GM23338 (cell line): ENCODE measurements around the gene CELF4.

Experiments used
- CREB1 ChIP-seq: fragments of 250-450 bp; sonication (Bioruptor Pico); IDR thresholded peaks from 2 replicates; pipeline ENCODE4 v1.5.0; 2020; ENCODE audit warnings: low read depth, mild to moderate bottlenecking, moderate library complexity
- EZH2 ChIP-seq: fragments of 200-600 bp; sonication (generic); IDR thresholded peaks from one replicate; pipeline ENCODE4 v1.8.0; 2017; ENCODE audit warnings: antibody characterized with exemption, mild to moderate bottlenecking, low read depth; ENCODE audit not compliant: unreplicated experiment
- EZH2phosphoT487 ChIP-seq: fragments of 200-600 bp; sonication (generic); IDR thresholded peaks from one replicate; pipeline ENCODE4 v1.8.1; 2018; ENCODE audit warnings: antibody characterized with exemption; ENCODE audit not compliant: unreplicated experiment
- JUNB ChIP-seq: IDR thresholded peaks from one replicate; pipeline ENCODE4 v1.6.1; 2016; ENCODE audit warnings: antibody characterized with exemption; ENCODE audit not compliant: unreplicated experiment
- NANOG ChIP-seq: IDR thresholded peaks from 2 replicates; pipeline ENCODE4 v1.6.1; 2016; ENCODE audit warnings: antibody characterized with exemption, borderline replicate concordance
- POLR2AphosphoS5 ChIP-seq: IDR thresholded peaks from 2 replicates; pipeline ENCODE4 v1.6.1; 2016; ENCODE audit warnings: antibody characterized with exemption, low read depth
- STAT1 ChIP-seq: IDR thresholded peaks from one replicate; pipeline ENCODE4 v1.6.1; 2016; ENCODE audit warnings: antibody characterized with exemption; ENCODE audit not compliant: unreplicated experiment
- ZNF114 ChIP-seq: fragments of 250-450 bp; sonication (Bioruptor Pico); IDR thresholded peaks from 2 replicates; pipeline ENCODE4 v1.5.0; 2020; ENCODE audit warnings: mild to moderate bottlenecking, moderate library complexity
- ZNF331 ChIP-seq: fragments of 250-450 bp; sonication (Bioruptor Pico); IDR thresholded peaks from 2 replicates; pipeline ENCODE4 v1.5.0; 2020; ENCODE audit warnings: low read depth, mild to moderate bottlenecking, moderate library complexity
- TF ChIP-seq, protein P1 (sequence below), 2 experiments: fragments of 200-600 bp in 1 of 2; sonication (generic) in 1 of 2; conservative IDR thresholded peaks; 2 replicates each; pipeline versions ENCODE4 v1.5.1 to v1.6.1; 2016 to 2017; ENCODE audit warnings: antibody characterized with exemption in 2 of 2, low read depth in 2 of 2, mild to moderate bottlenecking in 2 of 2, moderate library complexity in 1 of 2
- TF ChIP-seq, protein P2 (sequence below): IDR thresholded peaks from one replicate; pipeline ENCODE4 v1.6.1; 2018; ENCODE audit warnings: antibody characterized with exemption; ENCODE audit not compliant: unreplicated experiment
- TF ChIP-seq, protein P3 (sequence below): IDR thresholded peaks from 2 replicates; pipeline ENCODE4 v1.6.1; 2016; ENCODE audit warnings: antibody characterized with exemption
- TF ChIP-seq, protein P4 (sequence below): fragments of 250-450 bp; sonication (Bioruptor Pico); IDR thresholded peaks from 2 replicates; pipeline ENCODE4 v1.5.0; 2020; ENCODE audit warnings: mild to moderate bottlenecking, moderate library complexity

DNA sequence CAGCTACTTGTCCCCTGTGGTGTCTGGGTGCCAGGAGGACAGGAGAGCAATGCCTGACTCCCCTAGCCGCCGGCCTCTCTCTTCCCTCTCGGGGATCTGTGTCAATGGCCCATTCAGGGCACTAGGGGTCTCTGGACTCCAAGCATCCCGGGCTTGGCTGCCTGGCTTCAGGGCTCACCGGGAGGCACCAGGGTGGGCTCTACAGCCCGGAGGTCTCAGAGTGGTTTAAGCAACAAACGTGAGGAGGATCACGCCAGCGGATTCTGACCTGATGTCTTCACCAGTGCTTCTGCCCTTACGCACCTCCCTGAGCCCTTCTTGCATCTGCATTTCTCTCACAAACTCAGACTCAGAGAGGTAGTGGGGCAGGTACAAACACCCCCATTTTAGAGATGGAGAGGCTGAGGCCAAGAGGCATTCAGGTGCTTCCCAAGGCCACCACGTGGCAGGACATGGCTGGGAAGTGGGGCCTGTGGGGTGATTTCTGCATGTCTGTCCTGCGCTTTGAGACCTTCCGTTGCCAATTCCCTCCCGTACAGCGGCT, 243.0 kb downstream of the CELF4 start:
- TF ChIP-seq, protein P1, sequence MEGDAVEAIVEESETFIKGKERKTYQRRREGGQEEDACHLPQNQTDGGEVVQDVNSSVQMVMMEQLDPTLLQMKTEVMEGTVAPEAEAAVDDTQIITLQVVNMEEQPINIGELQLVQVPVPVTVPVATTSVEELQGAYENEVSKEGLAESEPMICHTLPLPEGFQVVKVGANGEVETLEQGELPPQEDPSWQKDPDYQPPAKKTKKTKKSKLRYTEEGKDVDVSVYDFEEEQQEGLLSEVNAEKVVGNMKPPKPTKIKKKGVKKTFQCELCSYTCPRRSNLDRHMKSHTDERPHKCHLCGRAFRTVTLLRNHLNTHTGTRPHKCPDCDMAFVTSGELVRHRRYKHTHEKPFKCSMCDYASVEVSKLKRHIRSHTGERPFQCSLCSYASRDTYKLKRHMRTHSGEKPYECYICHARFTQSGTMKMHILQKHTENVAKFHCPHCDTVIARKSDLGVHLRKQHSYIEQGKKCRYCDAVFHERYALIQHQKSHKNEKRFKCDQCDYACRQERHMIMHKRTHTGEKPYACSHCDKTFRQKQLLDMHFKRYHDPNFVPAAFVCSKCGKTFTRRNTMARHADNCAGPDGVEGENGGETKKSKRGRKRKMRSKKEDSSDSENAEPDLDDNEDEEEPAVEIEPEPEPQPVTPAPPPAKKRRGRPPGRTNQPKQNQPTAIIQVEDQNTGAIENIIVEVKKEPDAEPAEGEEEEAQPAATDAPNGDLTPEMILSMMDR (conservative IDR thresholded peaks at IDR 0.05; ENCODE audit: low read depth in 2 of 2): peak; percentile 84 to 91
- TF ChIP-seq EZH2 (no peak), CREB1 (CRISPR knock-in tag) (no peak), POLR2AphosphoS5 (no peak), EZH2phosphoT487 (no peak), STAT1 (no peak), NANOG (no peak), JUNB (no peak), ZNF331 (CRISPR knock-in tag) (no peak), ZNF114 (CRISPR knock-in tag) (no peak)
- TF ChIP-seq, protein P2, sequence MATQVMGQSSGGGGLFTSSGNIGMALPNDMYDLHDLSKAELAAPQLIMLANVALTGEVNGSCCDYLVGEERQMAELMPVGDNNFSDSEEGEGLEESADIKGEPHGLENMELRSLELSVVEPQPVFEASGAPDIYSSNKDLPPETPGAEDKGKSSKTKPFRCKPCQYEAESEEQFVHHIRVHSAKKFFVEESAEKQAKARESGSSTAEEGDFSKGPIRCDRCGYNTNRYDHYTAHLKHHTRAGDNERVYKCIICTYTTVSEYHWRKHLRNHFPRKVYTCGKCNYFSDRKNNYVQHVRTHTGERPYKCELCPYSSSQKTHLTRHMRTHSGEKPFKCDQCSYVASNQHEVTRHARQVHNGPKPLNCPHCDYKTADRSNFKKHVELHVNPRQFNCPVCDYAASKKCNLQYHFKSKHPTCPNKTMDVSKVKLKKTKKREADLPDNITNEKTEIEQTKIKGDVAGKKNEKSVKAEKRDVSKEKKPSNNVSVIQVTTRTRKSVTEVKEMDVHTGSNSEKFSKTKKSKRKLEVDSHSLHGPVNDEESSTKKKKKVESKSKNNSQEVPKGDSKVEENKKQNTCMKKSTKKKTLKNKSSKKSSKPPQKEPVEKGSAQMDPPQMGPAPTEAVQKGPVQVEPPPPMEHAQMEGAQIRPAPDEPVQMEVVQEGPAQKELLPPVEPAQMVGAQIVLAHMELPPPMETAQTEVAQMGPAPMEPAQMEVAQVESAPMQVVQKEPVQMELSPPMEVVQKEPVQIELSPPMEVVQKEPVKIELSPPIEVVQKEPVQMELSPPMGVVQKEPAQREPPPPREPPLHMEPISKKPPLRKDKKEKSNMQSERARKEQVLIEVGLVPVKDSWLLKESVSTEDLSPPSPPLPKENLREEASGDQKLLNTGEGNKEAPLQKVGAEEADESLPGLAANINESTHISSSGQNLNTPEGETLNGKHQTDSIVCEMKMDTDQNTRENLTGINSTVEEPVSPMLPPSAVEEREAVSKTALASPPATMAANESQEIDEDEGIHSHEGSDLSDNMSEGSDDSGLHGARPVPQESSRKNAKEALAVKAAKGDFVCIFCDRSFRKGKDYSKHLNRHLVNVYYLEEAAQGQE: no peak
- TF ChIP-seq, protein P3, sequence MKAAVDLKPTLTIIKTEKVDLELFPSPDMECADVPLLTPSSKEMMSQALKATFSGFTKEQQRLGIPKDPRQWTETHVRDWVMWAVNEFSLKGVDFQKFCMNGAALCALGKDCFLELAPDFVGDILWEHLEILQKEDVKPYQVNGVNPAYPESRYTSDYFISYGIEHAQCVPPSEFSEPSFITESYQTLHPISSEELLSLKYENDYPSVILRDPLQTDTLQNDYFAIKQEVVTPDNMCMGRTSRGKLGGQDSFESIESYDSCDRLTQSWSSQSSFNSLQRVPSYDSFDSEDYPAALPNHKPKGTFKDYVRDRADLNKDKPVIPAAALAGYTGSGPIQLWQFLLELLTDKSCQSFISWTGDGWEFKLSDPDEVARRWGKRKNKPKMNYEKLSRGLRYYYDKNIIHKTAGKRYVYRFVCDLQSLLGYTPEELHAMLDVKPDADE: no peak
- TF ChIP-seq, protein P4, sequence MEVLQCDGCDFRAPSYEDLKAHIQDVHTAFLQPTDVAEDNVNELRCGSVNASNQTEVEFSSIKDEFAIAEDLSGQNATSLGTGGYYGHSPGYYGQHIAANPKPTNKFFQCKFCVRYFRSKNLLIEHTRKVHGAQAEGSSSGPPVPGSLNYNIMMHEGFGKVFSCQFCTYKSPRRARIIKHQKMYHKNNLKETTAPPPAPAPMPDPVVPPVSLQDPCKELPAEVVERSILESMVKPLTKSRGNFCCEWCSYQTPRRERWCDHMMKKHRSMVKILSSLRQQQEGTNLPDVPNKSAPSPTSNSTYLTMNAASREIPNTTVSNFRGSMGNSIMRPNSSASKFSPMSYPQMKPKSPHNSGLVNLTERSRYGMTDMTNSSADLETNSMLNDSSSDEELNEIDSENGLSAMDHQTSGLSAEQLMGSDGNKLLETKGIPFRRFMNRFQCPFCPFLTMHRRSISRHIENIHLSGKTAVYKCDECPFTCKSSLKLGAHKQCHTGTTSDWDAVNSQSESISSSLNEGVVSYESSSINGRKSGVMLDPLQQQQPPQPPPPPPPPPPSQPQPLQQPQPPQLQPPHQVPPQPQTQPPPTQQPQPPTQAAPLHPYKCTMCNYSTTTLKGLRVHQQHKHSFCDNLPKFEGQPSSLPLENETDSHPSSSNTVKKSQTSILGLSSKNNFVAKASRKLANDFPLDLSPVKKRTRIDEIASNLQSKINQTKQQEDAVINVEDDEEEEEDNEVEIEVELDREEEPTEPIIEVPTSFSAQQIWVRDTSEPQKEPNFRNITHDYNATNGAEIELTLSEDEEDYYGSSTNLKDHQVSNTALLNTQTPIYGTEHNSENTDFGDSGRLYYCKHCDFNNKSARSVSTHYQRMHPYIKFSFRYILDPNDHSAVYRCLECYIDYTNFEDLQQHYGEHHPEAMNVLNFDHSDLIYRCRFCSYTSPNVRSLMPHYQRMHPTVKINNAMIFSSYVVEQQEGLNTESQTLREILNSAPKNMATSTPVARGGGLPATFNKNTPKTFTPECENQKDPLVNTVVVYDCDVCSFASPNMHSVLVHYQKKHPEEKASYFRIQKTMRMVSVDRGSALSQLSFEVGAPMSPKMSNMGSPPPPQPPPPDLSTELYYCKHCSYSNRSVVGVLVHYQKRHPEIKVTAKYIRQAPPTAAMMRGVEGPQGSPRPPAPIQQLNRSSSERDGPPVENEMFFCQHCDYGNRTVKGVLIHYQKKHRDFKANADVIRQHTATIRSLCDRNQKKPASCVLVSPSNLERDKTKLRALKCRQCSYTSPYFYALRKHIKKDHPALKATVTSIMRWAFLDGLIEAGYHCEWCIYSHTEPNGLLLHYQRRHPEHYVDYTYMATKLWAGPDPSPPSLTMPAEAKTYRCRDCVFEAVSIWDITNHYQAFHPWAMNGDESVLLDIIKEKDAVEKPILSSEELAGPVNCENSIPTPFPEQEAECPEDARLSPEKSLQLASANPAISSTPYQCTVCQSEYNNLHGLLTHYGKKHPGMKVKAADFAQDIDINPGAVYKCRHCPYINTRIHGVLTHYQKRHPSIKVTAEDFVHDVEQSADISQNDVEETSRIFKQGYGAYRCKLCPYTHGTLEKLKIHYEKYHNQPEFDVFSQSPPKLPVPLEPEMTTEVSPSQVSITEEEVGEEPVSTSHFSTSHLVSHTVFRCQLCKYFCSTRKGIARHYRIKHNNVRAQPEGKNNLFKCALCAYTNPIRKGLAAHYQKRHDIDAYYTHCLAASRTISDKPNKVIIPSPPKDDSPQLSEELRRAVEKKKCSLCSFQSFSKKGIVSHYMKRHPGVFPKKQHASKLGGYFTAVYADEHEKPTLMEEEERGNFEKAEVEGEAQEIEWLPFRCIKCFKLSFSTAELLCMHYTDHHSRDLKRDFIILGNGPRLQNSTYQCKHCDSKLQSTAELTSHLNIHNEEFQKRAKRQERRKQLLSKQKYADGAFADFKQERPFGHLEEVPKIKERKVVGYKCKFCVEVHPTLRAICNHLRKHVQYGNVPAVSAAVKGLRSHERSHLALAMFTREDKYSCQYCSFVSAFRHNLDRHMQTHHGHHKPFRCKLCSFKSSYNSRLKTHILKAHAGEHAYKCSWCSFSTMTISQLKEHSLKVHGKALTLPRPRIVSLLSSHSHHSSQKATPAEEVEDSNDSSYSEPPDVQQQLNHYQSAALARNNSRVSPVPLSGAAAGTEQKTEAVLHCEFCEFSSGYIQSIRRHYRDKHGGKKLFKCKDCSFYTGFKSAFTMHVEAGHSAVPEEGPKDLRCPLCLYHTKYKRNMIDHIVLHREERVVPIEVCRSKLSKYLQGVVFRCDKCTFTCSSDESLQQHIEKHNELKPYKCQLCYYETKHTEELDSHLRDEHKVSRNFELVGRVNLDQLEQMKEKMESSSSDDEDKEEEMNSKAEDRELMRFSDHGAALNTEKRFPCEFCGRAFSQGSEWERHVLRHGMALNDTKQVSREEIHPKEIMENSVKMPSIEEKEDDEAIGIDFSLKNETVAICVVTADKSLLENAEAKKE (CRISPR knock-in tag): no peak
